ENCODE measurements around the gene VAX1.
A peak's percentile ranks its signal among the peaks of the same experiment; 100 is the strongest.

- TF ChIP-seq CTCF (conservative IDR thresholded peaks at IDR 0.05 in 1 of 2, IDR thresholded peaks at IDR 0.05 in 1 of 2; ENCODE audit: extremely low read depth in 1 of 2, insufficient read depth in 1 of 2, low read depth in 1 of 2, low read length in 2 of 2) (no peak), EZH2 (IDR thresholded peaks at IDR 0.05; ENCODE audit: borderline replicate concordance, low read length) (peak; percentile 74)
Measured at GRCh38 chr10:117159390-117159789, 21.3 kb upstream of the VAX1 start.
